ENCODE data around the gene TMEM250. TPM values are rescaled to one million over a fixed set of nuclear protein-coding genes. Genes with fewer than 3 reads are reported as not detected.

TMEM250 gene
- total RNA-seq, 4 donors from 2014 or later, result 28.7 to 66.1 (median 45.3) TPM

DNA sequence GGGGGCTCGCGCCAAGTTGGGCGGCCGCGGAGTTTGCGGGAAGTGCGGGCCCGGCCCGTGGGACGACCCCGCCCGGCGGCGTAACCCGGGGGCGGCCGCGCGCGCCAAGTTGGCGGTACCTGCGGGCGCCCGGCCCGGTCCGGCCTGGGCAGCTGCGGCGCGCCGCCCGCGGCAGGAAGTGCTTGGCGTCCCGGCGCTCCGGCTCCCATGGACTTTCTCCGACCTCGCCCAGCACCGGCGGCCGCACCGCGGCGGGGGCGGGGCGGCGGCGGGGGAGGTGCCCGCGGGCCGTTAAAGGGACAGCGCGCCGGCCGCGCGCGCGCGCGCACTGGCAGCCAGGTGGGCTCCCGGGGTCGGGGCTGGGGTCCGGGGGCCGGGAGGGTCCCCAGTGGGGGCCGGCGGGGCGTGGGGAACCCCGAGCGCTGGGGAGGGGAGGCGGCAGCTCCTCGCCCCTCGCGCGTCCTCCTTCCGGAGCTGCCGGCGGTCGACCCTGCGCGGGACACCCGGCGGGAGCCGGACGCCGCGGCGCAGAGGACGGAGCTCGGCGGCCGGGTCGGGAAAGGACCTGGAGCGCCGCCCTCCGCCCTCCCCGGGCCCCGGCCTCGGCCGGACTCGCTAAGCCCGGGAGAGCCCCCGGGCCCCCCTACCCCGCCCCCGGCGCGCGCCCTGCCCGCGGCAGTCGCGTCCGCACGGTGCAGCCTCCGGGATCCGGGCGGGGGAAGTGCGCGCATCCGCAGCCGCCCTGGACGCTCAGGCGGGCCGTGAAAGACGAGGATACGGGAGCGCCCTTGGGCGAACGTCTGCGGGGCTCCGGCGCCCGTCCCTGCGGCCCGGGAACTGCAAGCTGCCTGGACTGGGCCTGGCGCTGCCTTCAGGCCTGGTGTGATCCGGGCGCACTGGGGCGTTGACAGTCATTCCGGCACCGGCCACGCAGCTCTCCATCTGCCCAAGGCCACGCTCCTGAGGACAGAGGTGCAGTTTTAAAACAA lies 23.3 kb downstream of the TMEM250 start, which contains the start of gene NACC2:
Gene NACC2, minus strand, starts transcription at position 220 of the 989 bp plus-strand sequence. CDS start 44,768 bp downstream, outside the sequence.
- no CpG with 5 or more reads among the region's 143 CpGs for WGBS, 2 donors (ENCODE audit: low coverage in 1 of 2)
- peaks cover 0 to 65% (median 44%) of the 10 kb centered on the region in 3 donors for H3K4me1 ChIP-seq
- H3K9me3 ChIP-seq, result no peaks in the 10 kb centered on the region

GRCh38 chr9:136093995-136094881 lies 24.4 kb downstream of the TMEM250 start:
- peak overlapping the region; percentile 71 to 81 for H3K4me3 ChIP-seq
- H3K27ac ChIP-seq, result peak overlapping the region; percentile 84 to 100 (median 96)
- no peaks in the 10 kb centered on the region for H3K27me3 ChIP-seq
- H3K36me3 ChIP-seq, result peaks cover 0 to 12% of the 10 kb centered on the region in 2 donors
- peak; percentile 71 for ATAC-seq
- TF ChIP-seq POLR2AphosphoS5 (IDR thresholded peaks at IDR 0.05) (peak; percentile 43), EP300 (IDR thresholded peaks at IDR 0.05) (no peak)
- TF ChIP-seq, protein P1, sequence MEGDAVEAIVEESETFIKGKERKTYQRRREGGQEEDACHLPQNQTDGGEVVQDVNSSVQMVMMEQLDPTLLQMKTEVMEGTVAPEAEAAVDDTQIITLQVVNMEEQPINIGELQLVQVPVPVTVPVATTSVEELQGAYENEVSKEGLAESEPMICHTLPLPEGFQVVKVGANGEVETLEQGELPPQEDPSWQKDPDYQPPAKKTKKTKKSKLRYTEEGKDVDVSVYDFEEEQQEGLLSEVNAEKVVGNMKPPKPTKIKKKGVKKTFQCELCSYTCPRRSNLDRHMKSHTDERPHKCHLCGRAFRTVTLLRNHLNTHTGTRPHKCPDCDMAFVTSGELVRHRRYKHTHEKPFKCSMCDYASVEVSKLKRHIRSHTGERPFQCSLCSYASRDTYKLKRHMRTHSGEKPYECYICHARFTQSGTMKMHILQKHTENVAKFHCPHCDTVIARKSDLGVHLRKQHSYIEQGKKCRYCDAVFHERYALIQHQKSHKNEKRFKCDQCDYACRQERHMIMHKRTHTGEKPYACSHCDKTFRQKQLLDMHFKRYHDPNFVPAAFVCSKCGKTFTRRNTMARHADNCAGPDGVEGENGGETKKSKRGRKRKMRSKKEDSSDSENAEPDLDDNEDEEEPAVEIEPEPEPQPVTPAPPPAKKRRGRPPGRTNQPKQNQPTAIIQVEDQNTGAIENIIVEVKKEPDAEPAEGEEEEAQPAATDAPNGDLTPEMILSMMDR (IDR thresholded peaks at IDR 0.05), result peak in 3 of 4 experiments; percentile 31 to 54 (median 37)
- WGBS, 2 donors (ENCODE audit: low coverage in 1 of 2), result 0 to 10% methylated on average over 4 to 12 of the region's 74 CpGs
- H3K4me1 ChIP-seq, result peaks cover 2 to 74% (median 52%) of the 10 kb centered on the region in 3 donors
- H3K9me3 ChIP-seq, result no peaks in the 10 kb centered on the region

More for the DNA sequence above, 23.3 kb downstream of the TMEM250 start, which contains the start of gene NACC2:
- TF ChIP-seq POLR2AphosphoS5 (IDR thresholded peaks at IDR 0.05), result no peak
- TF ChIP-seq POLR2A (IDR thresholded peaks at IDR 0.05), result peak in 1 of 2 donors; percentile 59
- peaks cover 3% of the 10 kb centered on the region for H3K27me3 ChIP-seq
- H3K4me3 ChIP-seq, result peak within 1 kb of the TSS; percentile 71 to 81
- ATAC-seq, result peak; percentile 71
- H3K27ac ChIP-seq, result peak within 1 kb of the TSS; percentile 84 to 100 (median 96)
- H3K36me3 ChIP-seq, result peaks cover 0 to 12% of the 10 kb centered on the region in 2 donors

GRCh38 chr9:136093346-136093986 lies 25.2 kb downstream of the TMEM250 start:
- TF ChIP-seq POLR2AphosphoS5 (IDR thresholded peaks at IDR 0.05) (no peak), POLR2A (IDR thresholded peaks at IDR 0.05) (no peak), EP300 (IDR thresholded peaks at IDR 0.05) (no peak)
- TF ChIP-seq, protein P1 (IDR thresholded peaks at IDR 0.05), result no peak
- peaks cover 3 to 74% (median 60%) of the 10 kb centered on the region in 3 donors for H3K4me1 ChIP-seq
- H3K4me3 ChIP-seq, result peak overlapping the region; percentile 71 to 81
- no peaks in the 10 kb centered on the region for H3K27me3 ChIP-seq
- ATAC-seq, result peak; percentile 15
- peak overlapping the region; percentile 84 to 100 (median 96) for H3K27ac ChIP-seq
- H3K36me3 ChIP-seq, result peaks cover 0 to 12% of the 10 kb centered on the region in 2 donors
- WGBS, 2 donors (ENCODE audit: low coverage in 1 of 2), result 0 to 15% methylated on average over 2 to 5 of the region's 16 CpGs
- no peaks in the 10 kb centered on the region for H3K9me3 ChIP-seq

DNA sequence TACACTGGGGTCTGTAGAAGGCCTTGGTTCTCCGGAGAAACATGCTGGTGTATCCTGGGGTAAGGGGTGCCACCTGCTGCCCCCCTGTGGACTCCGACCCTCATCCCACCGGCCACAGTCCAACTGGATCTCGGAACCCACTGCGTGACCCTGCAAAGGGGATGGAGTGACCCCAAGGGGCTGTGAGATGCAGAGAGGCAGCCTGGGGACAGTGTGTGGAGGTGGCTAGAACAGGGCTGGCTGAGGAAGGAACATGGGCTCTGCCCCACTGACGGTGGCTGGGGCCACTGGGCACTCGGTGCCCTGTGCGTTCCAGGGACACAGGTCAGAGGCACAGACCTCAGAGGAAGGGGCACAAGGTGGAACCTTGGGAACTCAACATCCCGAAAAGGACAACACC lies 25.9 kb downstream of the TMEM250 start:
- 33 to 60% methylated on average over 1 of the region's 9 CpGs for WGBS, 2 donors (ENCODE audit: low coverage in 1 of 2)
- TF ChIP-seq POLR2A (IDR thresholded peaks at IDR 0.05), result no peak
- TF ChIP-seq, protein P1 (IDR thresholded peaks at IDR 0.05), result peak in 1 of 4 experiments; percentile 9
- Histone ChIP-seq H3K9me3 (no peaks in the 10 kb centered on the region), H3K27me3 (no peaks in the 10 kb centered on the region), H3K4me3 (peak overlapping the region in 1 of 2 donors; percentile 81), H3K36me3 (peaks cover 0 to 12% of the 10 kb centered on the region in 2 donors), H3K27ac (peak overlapping the region; percentile 84 to 100 (median 96)), H3K4me1 (peaks cover 5 to 79% (median 66%) of the 10 kb centered on the region in 3 donors)
- no peak for ATAC-seq

Data from gastroesophageal sphincter (tissue), 4 donors.